ENCODE results near the gene GPR17.

DNA sequence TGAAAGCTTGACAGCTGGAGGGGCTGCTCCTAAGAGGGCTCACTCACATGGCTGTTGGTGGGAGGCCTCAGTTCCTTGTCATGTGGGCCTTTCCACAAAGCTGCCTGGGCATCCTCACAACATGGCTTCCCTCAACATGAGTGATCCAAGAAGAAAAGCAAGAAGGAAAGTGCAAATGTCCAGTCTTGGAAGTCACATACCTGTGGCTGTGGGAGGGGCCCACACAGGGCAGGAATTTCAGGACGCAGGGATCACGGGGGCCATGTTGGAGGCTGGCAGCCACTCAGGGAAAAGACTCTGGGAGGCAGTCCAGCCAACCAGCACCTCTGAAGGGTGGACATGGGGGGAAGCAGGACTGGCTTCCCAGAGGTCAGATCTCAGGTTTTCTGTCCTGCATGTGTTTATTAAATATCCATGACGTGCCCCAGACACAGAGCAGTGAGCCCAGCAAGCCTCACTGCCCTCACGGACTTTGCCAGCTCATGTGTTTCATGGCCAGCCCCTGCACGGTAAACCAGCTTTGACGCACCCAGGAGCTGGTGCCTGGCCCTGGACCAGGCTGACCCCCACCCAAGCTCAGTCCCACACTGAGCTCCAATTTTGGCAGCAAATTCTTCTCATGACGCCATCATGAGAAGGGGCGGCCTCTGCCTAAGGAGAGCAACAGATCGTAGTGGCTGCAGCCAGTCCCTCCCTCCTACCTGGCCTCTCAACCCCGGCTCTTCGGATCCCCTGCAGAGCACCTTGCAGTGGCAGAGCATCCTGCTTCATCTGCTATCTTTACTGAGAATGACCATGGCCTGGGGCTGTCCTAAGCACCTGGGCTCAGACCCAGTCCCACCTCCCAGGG lies 34.7 kb upstream of the GPR17 start:
- TF ChIP-seq, protein P1, sequence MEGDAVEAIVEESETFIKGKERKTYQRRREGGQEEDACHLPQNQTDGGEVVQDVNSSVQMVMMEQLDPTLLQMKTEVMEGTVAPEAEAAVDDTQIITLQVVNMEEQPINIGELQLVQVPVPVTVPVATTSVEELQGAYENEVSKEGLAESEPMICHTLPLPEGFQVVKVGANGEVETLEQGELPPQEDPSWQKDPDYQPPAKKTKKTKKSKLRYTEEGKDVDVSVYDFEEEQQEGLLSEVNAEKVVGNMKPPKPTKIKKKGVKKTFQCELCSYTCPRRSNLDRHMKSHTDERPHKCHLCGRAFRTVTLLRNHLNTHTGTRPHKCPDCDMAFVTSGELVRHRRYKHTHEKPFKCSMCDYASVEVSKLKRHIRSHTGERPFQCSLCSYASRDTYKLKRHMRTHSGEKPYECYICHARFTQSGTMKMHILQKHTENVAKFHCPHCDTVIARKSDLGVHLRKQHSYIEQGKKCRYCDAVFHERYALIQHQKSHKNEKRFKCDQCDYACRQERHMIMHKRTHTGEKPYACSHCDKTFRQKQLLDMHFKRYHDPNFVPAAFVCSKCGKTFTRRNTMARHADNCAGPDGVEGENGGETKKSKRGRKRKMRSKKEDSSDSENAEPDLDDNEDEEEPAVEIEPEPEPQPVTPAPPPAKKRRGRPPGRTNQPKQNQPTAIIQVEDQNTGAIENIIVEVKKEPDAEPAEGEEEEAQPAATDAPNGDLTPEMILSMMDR (IDR thresholded peaks at IDR 0.05; ENCODE audit: low read depth, low read length) = no peak
- TF ChIP-seq EZH2phosphoT487 (IDR thresholded peaks at IDR 0.05; ENCODE audit: low read depth) = no peak

Measured in OCI-LY3 (cell line).